ENCODE data around the gene D2HGDH. TPM values are rescaled to one million over a fixed set of nuclear protein-coding genes. Genes with fewer than 3 reads are reported as not detected.

Gene D2HGDH
- total and polyA plus RNA-seq, 2 of the 13 experiments (the other 11 are each of a cell fraction or from before 2014, with no cell fraction given) = 19.2 to 20.3 TPM

- TF ChIP-seq CSRNP2 (CRISPR knock-in tag; conservative IDR thresholded peaks at IDR 0.05; ENCODE audit: low read depth) = 0 out of 2 replicates have a peak, but pooled peaks have one; percentile 55
- no peak for TF ChIP-seq SUZ12 (IDR thresholded peaks at IDR 0.05; ENCODE audit: low read depth, low read length)
- TF ChIP-seq XBP1 (CRISPR knock-in tag; IDR thresholded peaks at IDR 0.05) = peak; percentile 57; the same call in 1 of the 2 replicates
- no peak for TF ChIP-seq ZNF816 (CRISPR knock-in tag; IDR thresholded peaks at IDR 0.05; ENCODE audit: borderline replicate concordance)
- TF ChIP-seq MAFF (IDR thresholded peaks at IDR 0.05; ENCODE audit: low read depth, low read length) = no peak
- TF ChIP-seq GTF3A (CRISPR knock-in tag; conservative IDR thresholded peaks at IDR 0.05) = peak; percentile 47; the same call in 1 of the 2 replicates
- peak; percentile 53; the same call in 1 of the 2 replicates for TF ChIP-seq ZNF558 (CRISPR knock-in tag; IDR thresholded peaks at IDR 0.05; ENCODE audit: borderline replicate concordance)
- TF ChIP-seq NRL (CRISPR knock-in tag; IDR thresholded peaks at IDR 0.05; ENCODE audit: borderline replicate concordance) = 0 out of 2 replicates have a peak, but pooled peaks have one; percentile 53
- TF ChIP-seq ZNF720 (CRISPR knock-in tag; IDR thresholded peaks at IDR 0.05) = no peak
- peak; percentile 62 for TF ChIP-seq TARDBP (CRISPR knock-in tag; IDR thresholded peaks at IDR 0.05)
- TF ChIP-seq HNF1A (IDR thresholded peaks at IDR 0.05; ENCODE audit: low read depth) = no peak
- no peak; the same call in 1 of the 2 replicates for TF ChIP-seq HNF1A (CRISPR knock-in tag; IDR thresholded peaks at IDR 0.05; ENCODE audit: borderline replicate concordance)
- TF ChIP-seq ZNF607 (CRISPR knock-in tag; IDR thresholded peaks at IDR 0.05; ENCODE audit: borderline replicate concordance) = peak; percentile 90; the same call in 1 of the 2 replicates
- no peak; the same call in 1 of the 2 replicates for TF ChIP-seq ZNF232 (CRISPR knock-in tag; IDR thresholded peaks at IDR 0.05; ENCODE audit: borderline replicate concordance)
- no peak for TF ChIP-seq PRPF4 (IDR thresholded peaks at IDR 0.05; ENCODE audit: low read depth, low read length, poor library complexity, severe bottlenecking)
- TF ChIP-seq KLF16 (CRISPR knock-in tag; IDR thresholded peaks at IDR 0.05) = peak in 1 of 2 experiments; percentile 84; a peak in 3 of 4 replicates
- TF ChIP-seq KDM5B (CRISPR knock-in tag; IDR thresholded peaks at IDR 0.05; ENCODE audit: borderline replicate concordance) = peak; percentile 86; the same call in 1 of the 2 replicates
- peak; percentile 77 for TF ChIP-seq ETV5 (CRISPR knock-in tag; IDR thresholded peaks at IDR 0.05; ENCODE audit: borderline replicate concordance)
- peak; percentile 93 for TF ChIP-seq BRF2 (CRISPR knock-in tag; IDR thresholded peaks at IDR 0.05)
- no peak for TF ChIP-seq ZNF510 (CRISPR knock-in tag; IDR thresholded peaks at IDR 0.05; ENCODE audit: low read depth)
- TF ChIP-seq TCF7L2 (IDR thresholded peaks at IDR 0.05; ENCODE audit: low read depth, low read length) = no peak
These were observed 37.0 kb downstream of the D2HGDH start (continued) for GRCh38 chr2:241771286-241772062.

Measured in HepG2 (cell line).